HG03575 (cell line): ENCODE results near the gene C1GALT1C1L.
"Not testable (repeated sequence)": the region's sequence is repeated elsewhere in the genome, so short reads cannot be mapped to it uniquely, and the experiment has no call there.

Experiments used
- ATAC-seq: cut with Tn5 transposase; IDR thresholded peaks from one replicate; pipeline ENCODE4 v1.9.1; 2021; ENCODE audit not compliant: unreplicated experiment, insufficient number of reproducible peaks, low FRiP score; ENCODE audit errors: extremely low read depth

C1GALT1C1L gene

DNA sequence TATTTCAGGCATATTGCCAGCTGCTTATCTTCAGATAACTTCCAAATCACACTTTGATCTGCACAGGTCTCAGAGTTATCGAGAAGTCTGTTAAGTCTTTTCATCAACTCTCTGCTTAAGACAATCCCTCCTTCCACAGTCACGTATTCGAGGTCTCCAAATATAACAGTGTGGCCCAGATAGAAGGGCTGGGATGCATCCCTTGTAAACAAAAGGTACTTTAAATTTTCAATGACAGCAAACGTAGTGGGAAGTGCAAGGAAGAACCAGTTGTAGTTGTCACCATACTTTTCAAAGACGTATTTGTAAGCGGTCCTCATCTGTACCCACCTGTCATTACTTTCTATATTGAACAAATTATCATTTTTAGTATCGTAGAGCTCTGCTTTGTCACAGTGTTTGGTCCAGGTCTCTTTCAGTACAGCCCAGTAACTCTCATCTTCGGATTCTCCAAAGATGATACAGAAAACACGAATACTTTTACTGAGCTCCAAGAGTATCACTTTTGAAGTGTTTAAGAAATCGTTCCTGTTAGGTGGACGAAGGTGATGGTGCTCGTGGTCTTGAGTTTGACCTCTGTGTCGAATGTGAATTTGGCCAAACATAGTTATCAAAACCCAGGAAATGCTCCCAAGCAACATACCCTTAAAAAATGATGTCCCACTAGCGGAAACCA, 445 bp downstream of the C1GALT1C1L start:
- no peak for ATAC-seq

DNA sequence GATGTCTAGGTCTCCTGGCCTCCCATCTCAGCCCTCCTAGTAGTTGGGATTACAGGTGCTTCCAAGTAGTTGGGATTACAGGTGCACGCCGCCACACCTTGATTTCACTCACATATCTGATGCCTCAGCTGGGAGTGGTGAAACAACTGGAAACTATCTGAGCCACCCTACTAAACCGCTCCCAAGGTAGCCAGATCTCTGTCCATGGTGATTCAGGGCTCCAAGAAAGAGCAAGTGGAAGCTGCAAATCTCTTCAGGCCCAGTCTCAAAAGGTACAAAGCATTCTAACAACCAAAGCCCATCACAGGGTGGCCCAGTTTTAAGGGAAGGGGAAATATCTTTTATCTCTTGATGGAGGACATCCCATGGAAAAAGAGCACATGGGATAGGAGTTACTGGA, 19.0 kb downstream of the C1GALT1C1L start:
- no peak for ATAC-seq

DNA sequence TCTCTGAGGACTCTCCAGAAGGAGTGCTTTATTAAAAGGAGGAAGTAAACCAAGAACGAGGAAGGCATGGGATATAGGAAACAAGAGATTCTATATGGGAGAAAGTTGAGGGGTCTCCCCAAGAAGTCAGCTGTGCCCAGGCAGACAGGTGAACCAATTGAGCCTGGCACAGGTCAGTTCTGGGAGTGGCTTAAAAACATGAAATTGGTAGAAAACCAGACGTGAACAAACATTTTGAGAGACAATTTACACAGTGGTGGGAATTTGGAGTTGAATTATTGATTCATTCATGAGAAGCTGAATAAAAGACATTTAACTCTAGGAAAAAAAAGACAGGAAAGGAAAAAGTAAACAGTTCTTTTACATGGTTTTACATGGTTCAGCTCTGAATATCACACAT, 22.7 kb downstream of the C1GALT1C1L start:
- ATAC-seq = no peak

- no peak for ATAC-seq
These were observed 27.1 kb downstream of the C1GALT1C1L start for GRCh38 chr2:43648994-43649701.

DNA sequence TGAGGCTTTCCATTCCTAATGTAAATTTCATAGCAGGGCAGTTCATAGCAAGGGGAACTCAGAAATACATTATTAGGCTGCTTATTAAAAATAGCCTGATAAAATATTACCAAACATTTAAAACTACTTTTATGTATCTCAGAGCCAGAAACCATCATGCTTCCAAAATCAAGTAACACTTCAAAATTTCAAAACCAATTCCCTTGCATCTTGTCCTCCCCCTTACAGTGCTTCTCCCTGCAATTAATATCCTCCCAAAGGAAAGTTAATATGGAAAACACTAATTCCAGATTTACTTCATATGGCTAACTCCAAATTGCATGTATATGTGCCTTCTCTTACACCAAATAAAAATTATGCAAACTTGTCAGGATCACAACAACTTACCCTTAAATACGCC, 32.5 kb downstream of the C1GALT1C1L start:
- ATAC-seq = no peak

GRCh38 chr2:43642363-43642762, 33.9 kb downstream of the C1GALT1C1L start:
- no peak for ATAC-seq

DNA sequence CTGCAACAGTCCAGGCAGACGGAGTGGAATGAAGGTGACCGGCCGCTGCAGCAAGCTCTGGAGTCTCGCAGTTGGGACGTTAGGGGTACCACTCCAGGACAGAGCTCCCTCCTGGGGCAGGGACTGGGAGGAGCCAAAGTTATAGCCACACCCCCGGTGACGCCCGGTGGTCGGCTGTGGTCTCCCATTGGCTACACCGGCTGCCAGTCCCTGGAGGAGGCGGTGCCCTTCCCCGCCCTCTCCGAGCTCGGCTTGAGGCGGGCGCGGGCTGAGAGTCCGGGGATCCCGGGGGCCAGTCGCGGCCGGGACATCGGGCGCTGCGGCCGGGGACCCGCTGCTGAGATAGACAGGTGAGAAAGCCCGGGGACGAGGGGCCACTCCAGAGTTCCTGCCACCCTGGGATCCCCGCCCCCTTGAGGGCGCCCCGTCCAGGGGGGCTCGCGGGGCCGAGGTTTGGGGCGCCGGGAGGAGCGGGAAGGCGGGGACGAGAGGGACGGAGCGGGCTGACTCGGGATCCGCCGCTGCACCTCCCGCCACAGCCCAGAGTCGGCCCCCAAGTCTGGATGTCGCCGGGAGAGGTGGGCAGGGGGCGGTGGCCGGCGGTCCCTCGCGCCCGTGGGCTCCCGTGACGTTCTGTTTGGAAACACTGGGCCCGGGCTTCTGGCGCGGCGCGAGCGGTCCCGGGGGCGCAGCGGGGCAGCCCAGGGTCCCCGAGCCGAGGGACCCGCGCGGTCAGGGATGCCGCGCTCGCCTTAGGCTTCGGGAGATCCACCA, 39.0 kb downstream of the C1GALT1C1L start, which contains the start of gene PLEKHH2:
Gene PLEKHH2, plus strand, starts transcription at position 231 of the 774 bp plus-strand sequence. CDS start 7,414 bp downstream, outside the sequence.
- no peak for ATAC-seq

DNA sequence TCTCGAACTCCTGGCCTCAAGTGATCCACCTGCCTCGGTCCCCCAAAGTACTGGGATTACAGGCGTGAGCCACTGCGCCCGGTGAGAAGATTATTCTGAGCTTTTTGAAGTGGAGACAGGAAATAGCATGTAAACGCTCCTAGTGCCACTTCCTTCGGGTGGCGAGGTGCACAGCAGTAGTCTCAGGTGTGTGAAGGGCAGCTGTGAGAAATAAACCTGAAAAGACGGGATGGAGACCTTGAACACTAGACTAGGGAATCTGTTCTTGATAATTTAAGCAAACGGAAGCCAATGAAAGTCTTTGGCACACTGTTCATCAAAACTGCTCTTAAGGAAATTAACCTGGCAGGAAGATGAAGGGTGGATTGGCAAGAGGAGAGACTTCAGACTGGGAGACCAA, 39.6 kb downstream of the C1GALT1C1L start:
- no peak for ATAC-seq

GRCh38 chr2:43636153-43636552, 40.1 kb downstream of the C1GALT1C1L start:
- not testable (repeated sequence) for ATAC-seq

DNA sequence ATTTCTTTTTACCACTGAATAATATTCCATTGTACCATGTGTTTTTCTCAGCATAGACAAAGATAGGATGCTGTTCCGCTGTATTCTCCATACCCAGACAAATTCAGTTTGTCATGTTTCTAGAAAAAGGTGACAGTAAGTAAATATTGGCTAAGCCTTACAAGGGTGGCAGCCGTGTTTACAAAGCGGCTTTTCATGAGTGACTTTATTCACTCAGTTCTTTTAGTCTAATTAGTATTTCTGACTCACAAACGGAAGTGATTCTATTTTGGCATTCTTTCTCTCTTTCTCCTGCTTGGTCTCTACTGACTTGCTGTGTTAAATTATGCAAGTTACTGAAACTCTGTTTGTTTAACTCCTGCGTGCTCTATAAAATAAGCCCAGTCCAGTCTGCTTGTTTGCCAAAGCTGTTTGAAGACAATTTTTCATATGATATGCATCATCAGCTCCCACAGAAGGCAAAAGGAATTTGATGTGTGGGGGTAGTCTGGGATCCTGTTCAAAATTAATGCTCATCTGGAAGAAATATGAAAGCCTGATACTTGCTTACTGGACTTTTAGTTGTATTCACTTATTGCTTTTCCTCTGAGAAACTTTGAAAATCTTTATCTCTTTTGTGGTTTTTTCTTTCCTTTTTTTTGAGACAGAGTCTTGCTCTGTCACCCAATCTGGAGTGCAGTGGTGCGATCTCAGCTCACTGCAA, 41.5 kb downstream of the C1GALT1C1L start:
- no peak for ATAC-seq

DNA sequence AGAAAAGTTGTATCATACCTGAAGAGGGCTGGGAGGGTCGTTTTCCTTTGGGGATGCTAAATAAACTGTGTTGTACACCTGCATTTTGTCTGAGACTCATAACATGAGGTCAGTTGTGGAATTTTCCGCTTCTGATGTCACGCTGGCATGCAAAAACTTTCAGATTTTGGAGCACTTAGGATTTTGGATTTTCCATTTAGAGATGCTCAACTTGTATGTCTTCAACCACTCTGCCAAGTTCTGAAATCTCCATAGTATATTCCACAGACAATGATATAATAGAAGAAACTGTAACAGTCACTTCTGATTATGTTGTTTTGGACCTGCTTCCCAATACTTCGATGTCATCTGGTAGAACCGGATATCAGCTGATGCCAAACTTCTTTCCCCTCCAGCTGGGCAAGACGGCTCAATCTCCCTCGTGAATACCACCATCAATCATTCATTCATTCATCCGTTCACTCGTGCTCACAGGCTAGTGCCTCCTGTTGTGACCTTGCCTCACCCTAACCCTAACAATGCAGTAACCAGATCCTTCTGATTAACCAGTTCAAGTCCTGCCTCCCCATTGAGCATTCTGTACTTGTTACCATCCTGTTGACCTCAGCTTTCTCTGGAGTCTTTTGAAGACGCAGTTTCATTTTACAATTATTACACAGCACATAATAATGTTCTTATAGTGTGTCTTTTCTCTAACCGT, 44.5 kb downstream of the C1GALT1C1L start:
- no peak for ATAC-seq
